Kidney capillary endothelial cell (primary cell): ENCODE results near the gene OSBPL8.

ENCODE experiments used
- DNase-seq: peaks from one replicate; pipeline ENCODE4 v3.0.0-alpha.2; 2018; ENCODE audit warnings: low spot score

Gene OSBPL8

DNA sequence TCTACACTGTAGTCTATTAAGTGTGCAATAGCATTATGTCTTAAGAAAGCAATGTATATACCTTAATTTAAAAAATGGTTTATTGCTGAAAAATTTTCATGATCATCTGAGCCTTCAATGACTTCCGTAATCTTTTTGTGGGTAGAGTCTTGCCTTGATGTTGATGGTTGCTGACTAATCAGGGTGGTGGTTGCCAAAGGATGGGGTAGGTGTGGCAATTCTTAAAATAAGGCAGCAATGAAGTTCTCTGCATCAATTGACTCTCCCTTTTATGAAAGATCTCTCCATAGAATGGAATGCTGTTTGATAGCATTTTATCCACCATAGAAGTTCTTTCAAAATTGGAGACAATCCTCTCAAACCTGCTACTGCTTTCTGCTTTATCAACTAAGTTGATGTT is 252.5 kb downstream of the OSBPL8 start:
- no peak for DNase-seq

DNA sequence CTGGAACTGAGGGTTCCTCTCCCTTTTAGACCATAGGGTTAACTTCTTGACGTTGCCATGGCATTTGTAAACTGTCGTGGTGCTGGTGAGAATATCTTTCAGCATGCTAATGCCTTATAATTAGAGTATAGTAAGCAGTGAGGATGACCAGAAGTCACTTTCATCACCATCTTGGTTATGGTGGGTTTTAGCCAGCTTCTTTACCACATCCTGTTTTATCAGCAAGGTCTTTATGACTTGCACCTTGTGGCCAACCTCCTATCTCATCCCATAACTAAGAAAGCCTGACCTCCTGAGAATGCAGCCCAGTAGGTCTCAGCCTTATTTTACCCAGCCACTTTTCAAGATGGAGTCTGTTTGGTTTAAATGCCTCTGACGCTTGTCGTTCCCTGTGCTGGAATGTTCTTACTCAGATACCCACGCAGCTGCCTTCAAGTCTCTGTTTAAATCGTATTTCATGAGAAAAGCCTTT is 255.5 kb downstream of the OSBPL8 start:
- no peak for DNase-seq

DNA sequence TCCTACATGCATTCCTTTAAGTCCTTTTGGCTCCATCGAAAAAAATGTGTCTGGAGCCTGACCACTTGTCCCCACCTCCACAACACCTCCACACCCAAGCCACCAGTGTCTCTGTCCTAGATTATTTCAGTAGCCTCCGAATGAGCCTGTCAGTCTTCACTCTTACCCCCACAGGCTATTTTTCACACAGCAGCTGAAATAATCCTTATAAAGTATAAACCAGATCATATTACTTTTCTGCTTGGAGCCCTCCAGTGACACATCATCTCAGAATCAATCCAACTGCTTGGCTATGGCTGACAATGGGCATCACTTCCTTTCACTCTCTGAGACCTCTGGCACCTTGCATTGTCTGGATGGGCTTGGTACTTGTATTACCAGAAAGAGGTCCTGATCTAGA is 256.2 kb downstream of the OSBPL8 start:
- no peak for DNase-seq
